ENCODE results near the gene SFXN5.

The SFXN5 gene

DNA sequence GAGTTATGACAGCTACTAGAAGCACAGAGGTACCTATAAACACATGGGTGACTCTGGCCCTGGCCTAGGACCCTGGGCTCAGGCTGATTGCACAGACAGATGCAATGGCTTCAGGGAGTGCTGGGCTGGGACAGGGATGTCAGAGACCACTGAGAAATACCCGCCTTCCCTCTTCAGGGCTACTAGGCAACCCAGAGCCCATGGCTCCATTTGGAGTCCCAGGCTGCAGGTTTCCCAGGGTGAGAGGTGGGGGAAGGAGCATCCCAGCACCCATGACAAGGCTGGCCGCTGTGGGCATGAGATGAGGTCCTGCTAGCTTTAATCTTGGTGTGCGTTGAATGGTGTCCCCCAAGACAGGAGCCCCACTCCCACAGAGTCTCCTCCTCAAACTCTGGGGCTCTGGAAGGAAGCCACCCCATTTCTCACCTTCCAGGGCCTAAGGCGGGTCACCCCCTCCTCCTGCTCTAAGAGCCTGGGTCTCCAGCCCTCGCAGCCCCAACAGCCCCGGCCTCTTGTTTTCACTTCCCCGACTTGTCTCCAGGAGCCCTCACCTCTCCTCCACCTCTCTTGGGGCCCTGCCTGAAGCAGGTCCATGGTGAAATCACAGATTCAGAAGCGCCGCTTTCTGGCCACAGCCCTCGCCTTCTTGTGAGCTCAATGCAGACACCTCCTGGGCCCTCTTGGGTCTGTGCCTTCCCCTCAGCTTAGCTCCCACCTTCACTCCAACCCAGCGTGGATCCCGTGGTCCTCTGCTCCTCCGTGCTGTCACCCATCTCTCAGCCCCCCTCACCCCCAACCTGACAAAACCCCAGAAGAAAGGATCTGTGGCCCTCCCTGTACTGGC, 112.7 kb downstream of the SFXN5 start:
- DNase-seq (ENCODE audit: extremely low read depth, low read depth) = no peak
- no peak for TF ChIP-seq CTCF (IDR thresholded peaks at IDR 0.05; ENCODE audit: low read depth, low read length)

DNA sequence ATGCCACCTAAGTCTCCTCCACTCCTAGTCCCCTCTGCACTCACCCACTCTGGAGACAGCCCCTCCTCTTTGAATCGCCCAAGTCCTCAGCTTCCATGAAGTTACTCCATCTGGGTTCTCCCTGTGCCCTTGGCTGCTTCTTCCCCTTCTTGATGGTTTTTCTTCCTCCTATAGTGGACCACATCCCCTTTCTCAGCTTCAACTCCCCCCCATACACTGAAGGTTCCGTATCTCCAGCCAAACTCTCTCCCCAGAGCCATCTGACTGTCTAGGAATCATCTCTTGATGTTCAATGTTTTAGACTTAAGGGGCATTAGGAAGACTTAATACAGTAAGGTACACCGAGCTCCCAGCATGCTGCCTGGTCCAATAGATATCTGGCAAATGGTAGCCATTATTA, 114.6 kb downstream of the SFXN5 start:
- no peak for TF ChIP-seq CTCF (IDR thresholded peaks at IDR 0.05; ENCODE audit: low read depth, low read length)
- DNase-seq (ENCODE audit: extremely low read depth, low read depth) = no peak

DNA sequence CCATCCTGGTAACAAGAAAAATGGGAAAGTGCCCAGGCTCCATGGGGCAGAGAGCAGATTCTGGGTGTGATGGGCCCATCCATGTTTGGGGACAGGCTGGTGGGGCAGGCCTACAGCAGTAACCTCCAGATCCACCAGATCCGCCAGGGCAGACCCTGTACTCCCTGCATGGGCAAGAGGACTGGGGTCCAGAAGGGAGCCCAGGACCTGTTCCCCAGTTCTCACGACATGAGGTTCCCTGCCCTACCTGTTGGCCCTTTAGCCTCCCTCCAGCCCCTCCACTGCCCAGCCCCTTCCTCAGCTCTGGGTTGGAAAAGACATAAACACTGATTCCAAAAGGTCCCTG, 115.5 kb downstream of the SFXN5 start:
- no peak for TF ChIP-seq CTCF (IDR thresholded peaks at IDR 0.05; ENCODE audit: low read depth, low read length)
- DNase-seq (ENCODE audit: extremely low read depth, low read depth) = no peak

DNA sequence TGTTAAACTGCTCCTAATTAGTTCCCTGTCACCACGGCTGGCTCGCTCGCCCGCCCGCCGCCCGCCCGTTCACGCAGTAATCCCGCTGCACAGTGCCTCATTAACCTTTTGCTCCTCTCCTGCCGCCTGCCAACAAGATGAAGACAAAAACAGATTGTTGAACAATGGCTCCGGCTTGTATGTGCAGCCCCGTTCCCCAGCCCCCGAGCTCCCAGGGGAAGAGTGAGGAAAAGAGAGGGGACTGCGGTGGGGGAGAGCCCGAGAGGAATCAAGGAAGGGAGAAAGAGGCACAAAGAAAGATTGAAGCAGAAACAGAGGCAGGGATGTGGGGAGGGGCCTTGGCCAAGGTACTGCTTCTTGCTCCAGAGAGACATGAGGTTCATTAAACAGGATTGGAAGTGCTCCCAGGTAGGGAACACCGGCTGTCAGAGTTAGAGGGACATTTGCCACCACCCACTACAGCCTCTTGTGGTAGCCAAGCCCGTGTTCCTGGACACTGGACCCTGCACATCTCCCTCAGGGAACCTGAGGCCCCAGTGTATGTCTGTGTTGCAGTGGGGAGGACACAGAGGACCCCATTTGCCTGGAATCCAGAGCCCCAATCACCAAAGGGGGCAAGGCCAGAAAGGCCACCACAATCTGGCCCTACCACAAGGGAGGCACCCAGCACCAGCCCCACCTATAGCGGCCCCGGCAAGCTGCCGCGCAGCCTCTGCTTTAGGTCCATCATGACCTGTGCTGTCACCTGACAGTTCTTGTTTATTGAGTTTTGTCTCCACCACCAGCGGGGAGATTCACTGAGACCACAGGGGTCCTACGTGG, 116.1 kb downstream of the SFXN5 start:
- no peak for TF ChIP-seq CTCF (IDR thresholded peaks at IDR 0.05; ENCODE audit: low read depth, low read length)
- no peak for DNase-seq (ENCODE audit: extremely low read depth, low read depth)

- no peak for TF ChIP-seq CTCF (IDR thresholded peaks at IDR 0.05; ENCODE audit: low read depth, low read length)
- DNase-seq (ENCODE audit: extremely low read depth, low read depth) = no peak
Observed at GRCh38 chr2:72954376-72955227, 116.9 kb downstream of the SFXN5 start.

- DNase-seq (ENCODE audit: extremely low read depth, low read depth) = no peak
- no peak for TF ChIP-seq CTCF (IDR thresholded peaks at IDR 0.05; ENCODE audit: low read depth, low read length)
Observed at GRCh38 chr2:72953976-72954375, 117.5 kb downstream of the SFXN5 start.

Measured in AG09319 (cell line).